ENCODE data around the gene PGBD5.

The PGBD5 gene

DNA sequence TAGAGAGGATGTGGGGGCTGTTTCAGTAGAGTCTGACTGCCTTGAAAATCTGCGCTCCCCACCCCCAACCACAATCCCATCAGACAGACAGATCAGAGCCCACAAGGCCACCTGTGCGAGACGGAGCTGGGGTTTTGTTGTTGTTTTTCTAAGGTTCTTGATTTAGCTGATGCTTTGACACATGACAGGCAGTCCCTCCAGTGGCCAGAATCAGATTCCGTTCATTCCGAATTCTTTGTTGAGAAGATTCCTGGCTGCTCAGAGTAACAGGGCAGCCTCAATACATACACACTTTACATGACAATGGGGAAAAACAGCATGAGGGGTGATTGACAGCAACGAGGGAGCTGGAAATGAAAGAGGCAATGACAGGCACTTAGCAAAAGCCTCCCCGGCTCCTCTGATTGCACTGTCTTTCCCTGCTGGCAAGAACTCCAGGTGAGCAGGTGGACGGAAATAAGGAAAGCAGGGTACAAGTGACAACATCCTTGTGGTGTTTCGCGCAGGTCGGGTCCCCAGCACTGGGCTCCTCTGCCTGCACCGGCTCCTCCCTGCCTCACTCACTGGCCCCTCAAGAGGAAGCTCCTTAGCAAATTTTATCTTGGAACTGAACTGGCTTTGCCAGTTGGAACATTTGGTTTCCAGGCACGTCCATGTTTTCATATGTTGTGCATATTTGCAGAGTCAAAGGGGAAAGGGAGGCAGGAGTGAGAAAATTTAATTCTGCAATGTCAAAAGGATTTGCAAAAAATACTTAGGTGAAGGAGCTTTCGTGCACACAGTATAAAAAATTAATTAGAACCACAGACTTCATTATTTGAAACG lies 148.7 kb downstream of the PGBD5 start:
- DNase-seq, result no peak

DNA sequence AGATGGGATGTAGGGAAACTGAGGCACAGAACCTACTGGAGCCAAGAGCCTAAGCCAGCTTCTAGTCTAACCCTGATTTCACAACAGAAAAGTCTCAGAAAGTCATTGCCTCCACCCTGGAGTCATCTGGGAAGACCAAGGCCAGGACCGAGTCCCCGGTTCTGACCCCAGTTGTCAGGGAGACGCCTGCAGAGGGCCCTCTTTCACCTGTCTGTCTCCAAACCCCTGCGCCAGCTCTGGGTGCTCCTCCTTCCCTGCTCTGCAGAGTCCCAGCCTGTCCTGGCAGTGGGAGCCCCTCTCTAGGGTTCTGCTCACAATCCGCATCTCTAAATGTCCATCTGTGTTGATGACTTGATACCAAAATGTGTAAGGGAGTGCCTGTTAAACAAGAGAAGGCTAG lies 149.7 kb downstream of the PGBD5 start:
- no peak for DNase-seq

- DNase-seq, result no peak
These were observed 151.9 kb downstream of the PGBD5 start for GRCh38 chr1:230274254-230274653.

DNA sequence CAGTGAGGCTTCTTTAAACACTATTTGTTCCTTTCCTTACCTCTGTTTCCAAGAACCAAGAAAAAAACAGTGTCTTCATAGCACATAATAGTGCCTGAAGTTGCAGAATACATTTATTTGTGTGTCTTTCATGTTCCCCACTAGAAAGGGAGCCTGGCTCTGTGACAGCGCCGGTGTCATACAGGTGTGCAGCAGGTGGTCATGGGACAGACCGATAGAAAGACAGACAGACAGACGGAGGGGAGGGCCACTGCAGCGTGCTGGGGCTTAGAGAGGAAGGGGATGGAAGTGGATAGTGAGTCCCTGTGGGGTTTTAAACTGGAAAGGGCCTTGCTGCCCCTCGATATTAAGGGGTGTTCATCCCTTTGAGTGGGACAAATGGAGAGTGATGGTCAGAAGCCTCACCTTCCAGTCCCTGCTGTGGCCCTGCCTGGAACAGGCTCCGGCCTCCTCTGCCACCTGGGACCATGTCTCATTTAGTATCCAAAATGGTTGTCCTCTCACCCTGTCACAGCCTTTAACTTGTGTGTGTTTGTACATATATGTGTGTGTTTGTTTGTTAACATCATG lies 152.9 kb downstream of the PGBD5 start:
- DNase-seq, result no peak

DNA sequence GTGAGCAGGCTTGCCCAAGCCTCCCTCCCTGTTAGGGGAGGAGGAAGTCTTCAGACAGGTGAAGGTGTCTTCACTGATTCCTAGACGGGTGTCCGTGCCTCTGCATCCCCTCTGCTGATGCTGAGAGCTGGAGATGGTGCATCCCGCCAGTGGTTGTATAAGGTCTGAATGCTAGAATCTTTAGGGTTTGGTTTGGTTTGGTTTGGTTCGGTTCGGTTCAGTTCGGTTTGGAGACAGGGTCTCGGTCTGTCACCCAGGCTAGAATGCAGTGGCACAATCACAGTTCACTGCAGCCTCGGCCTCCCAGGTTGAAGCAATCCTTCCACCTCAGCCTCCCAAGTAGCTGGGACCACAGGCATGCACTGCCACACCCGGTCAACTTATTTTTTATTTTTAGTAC lies 153.6 kb downstream of the PGBD5 start:
- DNase-seq, result no peak

GRCh38 chr1:230271300-230272035 lies 154.7 kb downstream of the PGBD5 start:
- no peak for DNase-seq

DNA sequence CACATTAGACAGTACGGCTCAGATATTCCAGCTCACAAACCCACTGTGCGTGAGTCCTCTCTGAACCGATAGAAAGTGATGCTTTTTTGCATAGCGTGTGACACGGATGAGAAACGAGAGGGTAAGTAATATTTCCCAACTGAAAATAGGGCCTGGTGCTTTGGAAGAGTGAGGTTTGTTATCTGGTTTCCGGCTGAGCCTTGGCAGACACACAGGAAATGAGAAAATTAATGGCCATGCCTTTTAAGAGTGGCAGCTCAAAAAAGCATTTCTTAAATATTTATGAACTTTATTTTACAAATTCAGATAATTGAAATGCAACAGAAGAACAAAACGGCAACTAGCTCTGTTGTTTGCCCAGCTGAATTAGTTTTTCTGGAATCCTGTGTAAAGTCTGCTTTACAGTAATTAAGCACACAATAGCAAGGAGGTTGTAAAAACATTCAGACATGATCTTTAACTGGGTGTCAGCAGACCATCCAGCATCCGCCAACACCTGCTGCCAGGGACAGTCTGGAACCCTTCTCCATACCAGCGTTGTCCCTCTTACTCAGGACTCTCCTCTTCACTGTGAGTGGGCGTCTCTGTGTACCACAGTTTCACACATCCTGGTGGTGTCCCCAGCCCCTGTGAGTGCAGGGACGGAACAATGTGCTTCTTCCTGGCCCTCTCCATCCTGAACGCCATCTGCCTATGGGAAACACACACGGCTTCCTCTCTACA lies 155.4 kb downstream of the PGBD5 start:
- peak; percentile 8 for DNase-seq

DNA sequence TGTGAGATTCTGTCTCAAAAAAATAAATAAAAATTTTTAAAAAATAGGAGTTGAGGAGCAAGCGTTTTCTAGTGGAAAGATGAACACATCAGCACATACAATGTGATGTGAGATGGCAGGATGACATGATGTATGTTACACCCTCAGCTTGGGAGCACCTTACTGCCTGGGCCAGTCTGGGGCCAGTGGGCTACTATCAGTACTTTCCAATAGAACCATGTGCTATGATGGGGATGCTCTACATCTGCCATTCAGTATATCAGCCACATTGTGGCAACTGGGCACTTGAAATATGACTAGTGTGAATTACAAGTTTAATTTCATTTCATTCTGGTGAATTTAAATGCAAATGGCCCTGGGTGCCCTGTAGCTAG lies 156.0 kb downstream of the PGBD5 start:
- DNase-seq, result no peak

DNA sequence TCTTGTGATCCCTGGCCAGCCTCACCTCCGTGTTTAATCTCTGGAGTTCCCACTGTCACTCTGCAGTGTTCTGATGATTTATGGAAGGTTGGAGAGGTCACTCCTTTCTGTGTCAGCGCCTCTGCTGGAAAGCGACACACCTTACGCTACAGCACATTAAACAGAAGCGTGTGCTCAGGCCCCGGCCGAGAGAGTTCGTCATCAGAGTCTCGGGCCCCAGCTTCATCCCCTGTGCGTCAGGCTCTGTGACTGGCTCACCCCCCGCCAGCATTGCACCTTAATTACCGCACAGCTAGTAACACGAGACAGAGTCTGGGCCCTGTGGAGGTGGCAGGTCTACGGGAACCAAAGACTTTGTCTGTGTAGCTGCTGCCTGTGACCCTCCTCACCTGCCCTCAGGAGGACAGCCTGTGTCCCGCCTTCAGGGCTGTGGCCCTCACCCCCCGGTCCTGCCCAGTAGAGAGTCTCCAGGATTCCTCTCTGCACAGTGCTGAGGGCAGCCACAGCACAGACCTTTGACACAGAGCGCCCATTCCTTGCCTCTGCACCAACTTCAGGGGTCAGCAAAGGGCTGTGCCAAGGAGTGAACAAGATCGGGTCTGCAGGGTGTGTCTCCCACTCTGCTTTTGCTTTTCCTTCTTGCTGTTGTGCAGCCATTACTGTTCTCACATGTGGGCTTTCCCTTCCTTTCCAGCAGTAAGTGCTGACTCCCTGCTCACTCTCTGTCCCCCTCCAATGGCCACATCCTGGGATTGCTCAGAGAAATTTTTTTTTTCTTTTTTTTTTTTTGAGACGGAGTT lies 157.6 kb downstream of the PGBD5 start:
- no peak for DNase-seq

- DNase-seq, result no peak
These were observed 158.6 kb downstream of the PGBD5 start for GRCh38 chr1:230267338-230268065.

- DNase-seq, result no peak
These were observed 159.7 kb downstream of the PGBD5 start for GRCh38 chr1:230266456-230266855.

GRCh38 chr1:230265200-230266115 lies 160.7 kb downstream of the PGBD5 start:
- DNase-seq, result no peak
